Renal pelvis (tissue), 4 donors: ENCODE results near the gene HOXD8. TPM values are rescaled to one million over a fixed set of nuclear protein-coding genes. Genes with fewer than 3 reads are reported as not detected.

Experiments
- DNase-seq: peaks from one replicate; pipeline ENCODE4 v3.0.0-alpha.2; 2013
- polyA plus RNA-seq, 3 donors: library from polyadenylated mRNA; unstranded; fragments of 120-200 nt; gene quantifications; one replicate each; pipeline ENCODE4 v1.2.1, GENCODE V29; 2013; ENCODE audit not compliant: insufficient read length in 3 of 3

HOXD8 gene
- polyA plus RNA-seq, 3 donors, result 171 to 182 (median 181) TPM

DNA sequence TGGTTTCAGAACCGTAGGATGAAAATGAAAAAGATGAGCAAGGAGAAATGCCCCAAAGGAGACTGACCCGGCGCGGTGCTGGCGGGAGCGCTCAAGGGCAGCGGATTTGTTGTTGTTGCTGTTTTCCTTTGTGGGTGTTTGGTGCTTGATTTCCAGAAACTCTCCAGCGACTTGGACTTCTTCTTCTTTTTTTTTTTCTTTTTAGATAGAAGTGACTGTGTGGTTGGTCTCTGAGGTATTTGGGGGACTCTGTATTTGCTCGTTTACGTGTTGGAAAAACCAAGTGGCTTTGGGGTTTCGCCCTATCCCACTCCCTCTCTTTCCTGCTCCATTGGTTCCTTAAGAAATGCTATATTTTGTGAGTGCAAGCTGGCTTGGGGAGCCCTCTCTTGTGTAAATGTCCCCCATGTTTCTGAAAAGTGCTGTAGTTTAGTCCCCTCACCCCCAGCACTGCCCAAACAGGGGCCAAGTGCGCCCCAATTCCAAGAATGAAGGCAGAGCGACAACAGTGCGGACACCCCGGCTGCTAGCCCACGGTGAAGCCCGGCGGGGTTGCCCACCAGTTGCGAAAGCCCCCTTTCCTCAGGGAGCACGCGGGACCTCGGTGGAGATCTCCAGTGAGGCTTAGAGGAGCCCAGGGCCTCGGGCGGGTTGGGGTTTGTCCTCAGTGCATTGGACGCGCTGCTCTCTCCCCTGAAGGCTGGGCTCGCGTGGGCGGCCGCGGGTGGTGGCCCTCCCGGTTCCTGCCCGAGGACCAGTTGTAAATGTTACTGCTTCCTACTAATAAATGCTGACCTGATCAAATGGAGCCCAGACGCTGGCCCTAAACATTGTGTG, 5.2 kb upstream of the HOXD8 start:
- DNase-seq, result no peak

GRCh38 chr2:176124947-176125771, 4.3 kb upstream of the HOXD8 start:
- no peak for DNase-seq

- no peak for DNase-seq
These were observed 3.8 kb upstream of the HOXD8 start for GRCh38 chr2:176125772-176126054.

DNA sequence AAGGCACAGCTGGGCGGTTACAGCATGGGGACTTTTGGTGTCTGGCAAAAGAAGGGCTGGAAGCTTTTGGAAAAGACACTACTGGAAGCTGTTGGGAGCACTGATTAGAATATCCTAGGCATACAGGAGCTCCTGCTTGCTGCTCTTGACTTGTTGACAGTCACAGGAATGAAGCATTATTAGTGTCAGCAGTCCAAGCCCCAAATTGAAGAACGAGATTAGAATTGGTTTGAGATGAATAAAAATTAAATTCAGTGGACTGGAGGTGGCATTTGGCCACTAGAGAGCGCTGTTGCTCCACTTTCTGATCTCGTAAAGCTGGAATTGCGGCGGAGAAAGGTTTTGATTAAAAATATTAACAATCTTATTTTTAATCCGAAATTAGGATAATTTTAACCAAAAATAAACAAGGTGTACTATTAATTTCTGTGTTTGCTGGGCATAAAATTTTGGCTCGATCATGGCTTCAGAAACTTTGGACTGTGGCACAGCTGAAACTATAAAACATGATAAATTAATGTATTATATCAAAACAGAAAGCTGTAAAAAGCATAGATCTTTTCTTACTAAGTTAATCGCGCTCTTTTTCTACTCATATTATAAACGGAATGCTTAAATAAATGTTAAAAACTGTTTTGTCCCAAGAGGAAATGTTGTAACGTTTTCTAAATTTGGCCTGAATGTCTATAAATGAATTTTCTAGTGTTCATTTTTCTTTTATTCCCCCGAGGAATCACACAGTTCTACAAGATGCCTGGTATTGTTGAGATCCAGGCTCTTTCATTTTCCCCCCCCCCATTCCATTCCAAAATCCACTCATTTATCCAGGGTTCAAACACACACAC, 2.4 kb upstream of the HOXD8 start:
- DNase-seq, result peak; percentile 86

DNA sequence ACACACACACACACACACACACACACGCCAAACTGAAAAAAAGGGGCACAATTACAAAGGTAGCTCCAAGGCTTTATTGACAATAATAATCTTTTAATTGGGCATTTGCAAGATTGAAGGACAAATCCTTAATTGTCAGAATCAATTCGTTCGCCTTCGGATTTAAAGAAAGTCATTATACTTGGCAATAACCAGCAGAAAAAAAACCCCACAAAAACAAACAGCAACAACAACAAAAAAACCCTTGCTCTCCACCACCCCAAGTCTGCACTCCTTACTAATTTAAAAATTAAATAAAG, 1.8 kb upstream of the HOXD8 start:
- no peak for DNase-seq

DNA sequence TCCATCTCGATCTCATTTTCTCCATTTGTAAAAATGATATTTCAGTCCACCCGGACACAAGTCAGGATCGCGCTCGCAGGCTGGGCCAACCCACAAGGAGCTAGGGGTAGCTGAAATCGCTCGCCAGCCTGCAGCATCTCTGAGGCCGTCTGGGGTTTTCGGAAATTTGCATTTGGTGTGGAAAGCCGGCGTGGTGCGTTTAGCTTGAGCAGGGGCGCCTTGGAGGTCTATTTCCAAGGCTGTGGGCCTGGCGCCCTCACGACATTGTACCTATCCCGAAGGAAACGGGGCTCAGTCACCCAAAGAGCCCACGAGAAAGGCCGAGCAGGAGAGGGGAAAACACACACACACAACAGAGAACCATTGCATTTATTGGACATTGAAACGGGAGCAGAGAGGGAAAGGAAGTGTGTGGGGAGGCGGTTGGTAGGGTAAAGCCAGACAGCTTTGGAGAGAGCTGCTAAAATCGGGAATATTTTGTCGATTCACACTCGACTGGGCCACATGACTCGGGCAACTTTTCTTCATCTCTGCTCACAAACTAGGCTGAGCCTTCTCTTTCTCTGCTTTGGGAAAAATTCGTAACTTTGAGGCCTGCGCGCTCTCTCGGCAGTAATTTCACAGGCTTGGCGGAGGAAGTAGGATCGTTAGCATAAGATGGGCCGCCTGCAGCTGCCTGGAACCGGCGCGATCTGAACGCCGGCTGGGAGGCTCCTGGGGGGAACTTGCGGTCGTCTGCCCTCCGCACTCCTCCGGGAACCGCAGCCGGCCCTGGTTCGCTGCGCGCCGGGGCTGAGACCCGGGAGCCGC, 1.1 kb upstream of the HOXD8 start:
- DNase-seq, result no peak

- DNase-seq, result no peak
These were observed 275 bp downstream of the HOXD8 start for GRCh38 chr2:176129813-176130146.

- DNase-seq, result peak; percentile 94
These were observed 847 bp downstream of the HOXD8 start for GRCh38 chr2:176130147-176130956.

DNA sequence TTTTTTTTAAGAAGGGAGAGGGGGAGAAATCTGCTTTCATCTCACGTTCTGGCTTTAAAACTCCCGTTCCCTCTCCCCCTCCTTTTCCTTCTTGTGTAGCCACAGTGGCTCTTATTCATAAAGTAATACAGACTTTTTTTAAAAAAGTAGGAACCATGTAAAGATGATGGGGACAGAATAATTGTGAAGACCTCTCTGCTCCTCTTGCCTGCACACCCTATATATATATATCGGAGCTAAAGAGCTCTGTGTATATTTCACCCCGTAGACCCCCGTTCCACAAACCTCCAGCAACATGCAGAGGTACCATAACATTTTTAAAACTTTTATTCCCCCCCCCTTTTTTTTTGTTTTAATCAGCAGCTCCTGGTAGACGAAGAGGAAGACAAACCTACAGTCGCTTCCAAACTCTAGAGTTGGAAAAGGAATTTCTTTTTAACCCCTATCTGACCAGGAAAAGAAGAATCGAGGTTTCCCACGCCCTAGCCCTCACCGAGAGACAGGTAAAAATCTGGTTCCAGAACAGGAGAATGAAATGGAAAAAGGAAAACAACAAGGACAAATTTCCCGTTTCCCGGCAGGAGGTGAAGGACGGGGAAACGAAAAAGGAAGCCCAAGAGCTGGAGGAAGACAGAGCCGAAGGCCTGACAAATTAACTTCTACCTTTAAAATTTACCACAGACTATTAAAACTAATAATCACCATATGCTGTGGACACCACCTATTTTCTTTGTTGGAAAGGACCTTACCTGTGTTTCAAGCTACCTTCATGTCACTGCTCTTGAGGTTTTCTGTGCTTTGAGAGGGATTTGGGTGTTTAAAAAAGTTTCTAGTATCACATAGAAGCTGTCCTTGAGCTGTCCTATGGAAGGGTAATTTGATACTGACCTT, 1.7 kb downstream of the HOXD8 start:
- DNase-seq, result no peak

DNA sequence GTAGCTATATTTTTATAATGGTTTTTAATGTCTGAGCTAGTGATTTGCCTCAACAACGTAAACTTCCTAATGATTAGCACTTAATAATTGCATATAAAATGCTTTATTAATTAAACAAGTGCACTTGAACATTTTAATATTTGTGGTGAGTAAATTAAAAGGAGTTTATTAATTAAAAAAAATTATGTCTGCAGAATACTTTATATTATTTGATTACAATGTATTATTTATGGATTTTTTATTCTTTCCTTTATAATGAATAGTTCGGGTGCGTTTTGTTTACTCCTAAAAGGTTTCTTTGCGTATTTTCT, 2.3 kb downstream of the HOXD8 start:
- no peak for DNase-seq

- no peak for DNase-seq
These were observed 3.0 kb downstream of the HOXD8 start for GRCh38 chr2:176132205-176133171.

- DNase-seq, result no peak
These were observed 3.9 kb downstream of the HOXD8 start for GRCh38 chr2:176133389-176133788.

DNA sequence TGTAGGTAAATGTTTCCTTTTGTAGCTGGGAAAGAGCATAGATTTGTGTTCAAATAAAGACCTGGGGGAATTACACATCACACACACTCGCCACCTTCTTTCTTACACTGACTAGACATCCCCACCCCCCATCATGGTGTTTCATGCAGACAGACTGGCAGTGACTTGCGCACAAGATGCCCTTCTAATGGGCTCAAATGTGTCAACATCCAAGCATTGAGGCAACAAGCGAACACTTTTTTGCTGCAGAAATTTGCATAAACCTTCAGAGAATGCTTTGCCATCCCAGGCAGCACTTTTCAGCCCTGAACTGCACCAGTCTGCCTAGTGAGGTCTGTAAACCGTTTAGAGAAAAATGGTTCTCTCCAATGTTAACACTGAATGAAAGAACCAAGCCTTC, 4.5 kb downstream of the HOXD8 start:
- no peak for DNase-seq

DNA sequence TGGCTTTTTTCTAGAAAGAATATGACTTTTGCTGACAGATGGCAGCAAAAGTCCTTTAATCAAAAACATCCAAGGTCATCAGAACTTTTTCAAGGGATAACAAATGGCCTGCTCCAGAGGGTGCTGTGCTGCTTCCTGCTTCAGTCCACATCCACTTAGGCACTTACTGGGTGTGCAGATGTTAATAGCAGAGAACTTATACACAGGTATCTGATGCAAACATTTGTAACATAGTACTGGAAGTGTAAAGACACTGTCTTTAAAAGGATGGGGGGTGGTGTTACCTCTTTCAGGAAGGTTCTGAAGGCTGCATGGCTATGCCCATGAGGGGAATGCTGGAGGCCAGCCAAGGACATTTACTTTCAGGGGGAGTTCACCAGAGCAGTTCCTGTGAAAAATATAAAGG, 5.5 kb downstream of the HOXD8 start:
- DNase-seq, result peak; percentile 82

DNA sequence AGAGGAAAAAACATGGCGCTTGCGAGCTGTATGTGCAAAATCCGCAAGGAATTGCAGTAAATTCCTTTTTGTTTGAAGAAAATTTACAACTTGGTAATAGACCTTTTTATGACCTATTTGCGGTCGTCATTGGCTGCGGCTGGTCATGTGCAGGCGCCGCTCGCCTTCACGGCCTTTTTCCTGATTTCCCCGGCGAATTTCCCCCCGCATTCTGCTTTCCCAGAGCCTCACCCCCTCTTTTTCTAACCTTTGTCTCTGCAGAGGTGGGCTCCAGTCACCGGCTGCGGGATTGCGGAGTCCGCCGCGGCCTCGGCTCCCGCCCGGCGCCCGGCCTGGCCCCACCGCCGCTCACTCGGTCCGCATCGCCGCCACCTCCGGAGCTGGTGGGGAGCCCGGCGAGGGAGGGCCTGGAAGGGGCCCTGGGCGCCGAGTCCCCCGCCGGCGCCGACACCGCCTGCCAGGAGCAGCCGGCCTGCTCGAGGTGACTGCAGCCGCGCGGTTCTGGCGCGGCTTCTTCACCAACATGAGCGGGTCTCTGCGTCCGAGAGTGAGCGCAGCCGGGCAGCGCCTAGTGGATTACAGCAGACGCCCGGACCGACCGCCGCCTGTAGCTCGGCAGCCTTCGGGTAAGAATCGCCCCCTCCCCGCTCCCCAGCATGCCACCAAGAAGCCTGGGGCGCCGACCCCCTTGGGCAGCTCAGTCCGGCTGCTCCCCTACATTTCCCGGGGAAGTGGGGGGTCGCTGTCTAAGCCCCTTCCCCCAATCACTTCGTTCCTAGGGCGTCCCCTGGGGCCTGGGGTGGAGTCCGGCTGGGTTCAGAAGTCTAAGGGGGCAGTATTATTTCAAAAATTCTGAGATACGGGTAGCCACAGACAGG, 7.1 kb downstream of the HOXD8 start:
- DNase-seq, result peak; percentile 91

GRCh38 chr2:176137252-176137580, 7.7 kb downstream of the HOXD8 start:
- DNase-seq, result no peak

- DNase-seq, result no peak
These were observed 8.4 kb downstream of the HOXD8 start for GRCh38 chr2:176137906-176138305.

DNA sequence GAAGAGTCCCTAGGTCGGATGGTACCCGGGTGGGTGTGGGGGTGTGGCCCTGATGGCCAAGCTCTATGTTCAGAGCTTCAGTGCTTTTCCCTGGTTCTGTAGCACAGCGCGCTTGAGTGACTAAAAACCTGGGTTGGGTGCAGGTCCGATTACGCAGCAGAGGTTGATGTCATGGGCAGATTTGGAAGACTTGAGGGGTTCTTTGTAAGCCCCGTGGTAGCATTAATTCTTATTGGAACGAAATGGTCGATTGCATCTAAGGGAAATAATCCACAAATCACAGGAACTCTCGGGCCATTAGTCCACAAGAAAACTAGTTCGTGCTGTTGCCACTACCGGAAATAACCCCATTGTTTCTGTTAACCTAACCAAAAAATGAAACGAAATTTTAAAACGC, 9.0 kb downstream of the HOXD8 start:
- DNase-seq, result peak; percentile 80
